GM18858 (cell line): ENCODE data around the gene SSH3.
"Not testable (repeated sequence)": the region's sequence is repeated elsewhere in the genome, so short reads cannot be mapped to it uniquely, and the experiment has no call there.

Experiments
- ATAC-seq: cut with Tn5 transposase; IDR thresholded peaks from one replicate; pipeline ENCODE4 v1.9.1; 2021; ENCODE audit not compliant: unreplicated experiment

Gene SSH3, protein sequence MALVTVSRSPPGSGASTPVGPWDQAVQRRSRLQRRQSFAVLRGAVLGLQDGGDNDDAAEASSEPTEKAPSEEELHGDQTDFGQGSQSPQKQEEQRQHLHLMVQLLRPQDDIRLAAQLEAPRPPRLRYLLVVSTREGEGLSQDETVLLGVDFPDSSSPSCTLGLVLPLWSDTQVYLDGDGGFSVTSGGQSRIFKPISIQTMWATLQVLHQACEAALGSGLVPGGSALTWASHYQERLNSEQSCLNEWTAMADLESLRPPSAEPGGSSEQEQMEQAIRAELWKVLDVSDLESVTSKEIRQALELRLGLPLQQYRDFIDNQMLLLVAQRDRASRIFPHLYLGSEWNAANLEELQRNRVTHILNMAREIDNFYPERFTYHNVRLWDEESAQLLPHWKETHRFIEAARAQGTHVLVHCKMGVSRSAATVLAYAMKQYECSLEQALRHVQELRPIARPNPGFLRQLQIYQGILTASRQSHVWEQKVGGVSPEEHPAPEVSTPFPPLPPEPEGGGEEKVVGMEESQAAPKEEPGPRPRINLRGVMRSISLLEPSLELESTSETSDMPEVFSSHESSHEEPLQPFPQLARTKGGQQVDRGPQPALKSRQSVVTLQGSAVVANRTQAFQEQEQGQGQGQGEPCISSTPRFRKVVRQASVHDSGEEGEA

GRCh38 chr11:67303132-67303834 is at the start of gene SSH3:
Gene SSH3, plus strand, starts transcription at chr11:67303530. Its CDS starts 96 bp downstream, at chr11:67303626.
- ATAC-seq: no peak

DNA sequence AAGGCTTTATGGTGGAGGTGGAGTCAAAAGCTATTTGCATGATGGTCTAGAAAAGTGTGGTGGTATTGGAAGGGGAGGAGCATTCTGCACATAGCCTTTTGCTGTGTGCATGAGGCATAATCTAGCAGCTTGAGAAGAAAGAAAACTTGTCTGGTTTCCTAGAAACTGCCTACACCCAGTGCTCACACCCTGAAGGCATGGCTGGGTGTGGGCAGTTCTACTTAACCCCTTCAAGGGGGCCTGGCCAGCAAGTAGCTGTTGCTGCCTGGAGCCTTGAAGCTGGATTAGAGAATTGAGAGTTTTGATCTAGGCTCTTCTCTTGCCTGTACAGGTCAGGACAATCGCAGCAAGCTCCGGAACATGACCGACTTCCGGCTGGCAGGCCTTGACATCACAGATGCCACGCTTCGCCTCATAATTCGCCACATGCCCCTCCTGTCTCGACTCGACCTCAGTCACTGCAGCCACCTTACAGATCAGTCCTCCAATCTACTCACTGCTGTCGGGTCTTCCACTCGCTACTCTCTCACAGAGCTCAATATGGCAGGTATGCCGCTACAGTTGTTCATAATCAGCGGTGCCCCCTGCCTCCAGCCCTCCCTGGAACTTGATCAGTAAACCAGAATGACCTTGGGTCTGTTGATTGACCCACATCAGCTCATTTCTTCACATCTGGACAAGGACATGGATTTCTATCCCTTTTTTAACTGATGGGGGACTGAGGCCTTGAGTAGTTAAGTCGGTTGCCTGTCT is 49.3 kb upstream of the SSH3 start:
- ATAC-seq: no peak

DNA sequence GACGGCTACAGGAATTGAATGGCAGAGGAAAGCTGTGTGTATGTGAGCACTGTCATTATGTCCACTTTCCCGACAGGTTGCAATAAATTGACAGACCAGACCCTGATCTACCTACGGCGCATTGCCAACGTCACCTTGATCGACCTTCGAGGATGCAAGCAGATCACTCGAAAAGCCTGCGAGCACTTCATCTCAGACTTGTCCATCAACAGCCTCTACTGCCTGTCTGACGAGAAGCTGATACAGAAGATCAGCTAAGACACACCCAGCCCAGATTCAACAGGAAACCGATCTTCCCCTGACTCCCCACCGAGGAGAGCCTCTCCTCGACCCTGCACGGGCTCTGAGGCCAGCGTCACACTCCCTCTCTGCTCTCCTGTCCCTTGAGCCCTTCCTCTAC is 48.5 kb upstream of the SSH3 start:
- no peak for ATAC-seq

GRCh38 chr11:67255353-67255752 is 48.0 kb upstream of the SSH3 start:
- no peak for ATAC-seq

DNA sequence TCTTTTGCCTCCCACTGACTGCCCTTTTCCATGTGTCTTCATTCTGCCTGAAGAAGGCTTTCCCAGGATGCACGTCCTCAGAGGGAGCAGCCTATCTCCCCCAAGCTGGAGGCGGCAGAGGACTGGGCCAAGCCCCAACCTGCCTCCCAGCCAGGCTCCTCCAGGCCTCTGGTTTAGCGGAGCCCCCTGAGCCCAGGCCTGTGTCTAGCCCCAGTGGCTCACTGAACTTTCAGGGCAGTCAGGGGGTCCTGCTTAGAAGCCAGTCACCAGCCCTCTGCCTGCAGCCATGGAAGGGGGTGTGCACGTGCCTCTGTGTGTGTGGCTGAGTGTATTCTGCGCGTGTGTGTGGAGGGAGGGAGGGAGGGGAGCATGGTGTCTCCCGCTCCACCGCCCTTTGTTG is 47.5 kb upstream of the SSH3 start:
- no peak for ATAC-seq

GRCh38 chr11:67256477-67257135 is 46.7 kb upstream of the SSH3 start:
- ATAC-seq: no peak

- no peak for ATAC-seq
Measured at GRCh38 chr11:67260406-67260805, 42.9 kb upstream of the SSH3 start.

DNA sequence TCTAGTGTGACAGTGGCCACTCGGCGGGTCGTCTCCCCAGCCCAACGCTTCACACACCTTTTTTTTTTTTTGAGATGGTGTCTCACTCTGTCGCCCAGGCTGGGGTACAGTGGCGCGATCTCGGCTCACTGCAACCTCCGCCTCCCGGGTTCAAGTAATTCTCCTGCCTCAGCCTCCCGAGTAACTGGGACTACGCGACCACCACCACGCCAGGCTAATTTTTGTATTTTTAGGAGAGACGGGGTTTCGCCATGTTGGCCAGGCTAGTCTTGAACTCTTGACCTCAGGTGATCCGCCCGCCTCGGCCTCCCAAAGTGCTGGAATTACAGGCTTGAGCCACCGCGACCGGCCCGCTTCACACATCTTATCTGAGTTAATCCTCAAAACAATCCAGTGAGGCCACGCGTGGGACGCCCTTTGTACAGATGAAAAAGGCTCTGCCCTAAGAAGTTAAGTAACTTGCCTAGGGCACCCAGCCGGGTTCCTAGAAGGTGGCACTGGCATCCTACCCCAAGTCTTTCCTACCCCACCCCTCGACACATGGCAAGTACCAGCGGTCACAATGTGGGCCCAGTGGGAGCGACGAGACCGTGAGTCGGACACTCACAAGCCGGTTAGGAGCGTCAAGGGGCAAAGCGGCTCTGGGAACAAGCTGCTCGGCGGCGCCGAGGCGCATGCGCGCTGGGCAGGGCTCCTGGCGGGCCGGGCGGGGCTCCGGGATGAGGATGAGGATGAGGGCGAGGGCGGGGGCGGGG is 42.3 kb upstream of the SSH3 start:
- ATAC-seq: not testable (repeated sequence)

GRCh38 chr11:67261640-67261945 is 41.7 kb upstream of the SSH3 start:
- no peak for ATAC-seq

GRCh38 chr11:67261946-67262681 is 41.2 kb upstream of the SSH3 start:
- no peak for ATAC-seq

GRCh38 chr11:67262731-67263675 is 40.3 kb upstream of the SSH3 start:
- ATAC-seq: no peak

- ATAC-seq: no peak
Measured at GRCh38 chr11:67264260-67264659, 39.1 kb upstream of the SSH3 start.

DNA sequence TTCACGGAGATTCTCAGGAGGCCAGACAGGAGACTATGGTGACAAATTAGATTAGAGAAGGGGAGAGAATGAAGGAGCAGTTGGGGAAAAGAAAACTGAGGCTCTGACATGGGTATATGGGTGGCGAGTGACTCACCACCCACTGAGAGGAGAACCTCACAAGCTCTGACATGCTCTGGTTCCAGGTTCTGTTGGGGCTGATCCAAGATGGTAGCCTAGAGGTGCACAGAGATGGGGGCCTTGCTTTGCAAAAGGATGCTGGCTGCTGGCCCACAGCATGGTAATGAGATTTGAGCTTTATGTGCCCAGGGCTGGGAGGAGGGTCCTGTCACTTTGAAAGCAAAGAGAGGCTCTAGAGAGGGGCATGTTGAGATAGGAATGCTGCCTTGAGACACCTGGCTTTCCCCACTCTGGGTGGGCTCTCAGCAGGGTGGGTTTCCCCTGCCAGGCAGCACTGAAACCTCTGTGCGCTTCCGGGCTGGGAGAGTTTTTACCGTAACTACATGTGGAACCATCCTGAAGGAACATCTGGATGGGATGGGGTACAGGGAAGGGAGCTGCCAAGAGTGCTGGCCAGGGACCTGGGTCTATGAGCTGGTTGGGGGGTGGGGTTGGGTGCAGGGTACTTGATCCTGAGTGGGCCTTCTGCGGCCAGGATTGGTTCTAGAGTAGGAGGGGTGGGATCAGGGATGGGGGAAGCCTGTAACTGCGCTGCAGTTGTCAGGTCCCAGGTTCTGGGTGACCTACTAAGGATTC is 38.3 kb upstream of the SSH3 start:
- no peak for ATAC-seq

DNA sequence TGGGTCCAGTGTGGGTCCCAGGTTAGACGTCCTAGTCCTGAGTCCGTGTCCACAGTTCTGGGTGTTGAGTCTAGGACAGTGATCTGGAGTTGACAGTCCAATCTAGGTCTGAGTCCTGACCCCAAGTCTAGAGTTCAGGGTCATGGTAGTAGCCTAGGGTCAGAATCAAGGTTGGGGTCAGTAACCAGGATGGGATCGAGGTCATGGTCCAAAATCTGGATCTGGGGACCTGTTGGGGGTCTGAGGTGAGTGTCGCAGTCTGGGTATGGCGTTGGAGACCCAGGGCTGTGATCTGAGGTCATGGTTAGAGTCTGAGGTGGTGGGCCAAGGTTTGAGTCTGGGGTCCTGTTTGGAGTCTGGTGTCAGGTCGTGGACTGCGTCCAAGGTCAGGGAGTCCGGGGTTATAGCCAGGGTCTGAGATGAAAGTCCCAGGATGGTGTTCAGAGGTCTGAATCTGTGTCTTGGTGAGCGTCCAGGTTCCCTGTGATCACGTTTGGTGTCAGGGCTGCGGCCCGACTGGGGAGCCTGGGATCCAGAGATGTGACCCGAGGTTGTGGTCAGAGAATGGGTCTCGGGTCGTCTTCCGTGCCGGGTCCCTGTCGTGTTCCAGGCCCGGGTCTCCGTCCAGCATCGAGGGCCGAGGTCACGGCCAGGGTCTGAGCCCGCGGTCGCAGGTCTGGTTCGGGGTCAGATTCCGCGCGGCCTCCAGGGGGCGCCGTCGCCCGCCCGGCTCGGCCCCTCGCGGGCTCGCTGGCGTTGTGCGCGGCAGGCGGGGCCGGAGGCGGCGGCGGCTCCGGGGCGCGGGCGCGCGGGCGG is 37.5 kb upstream of the SSH3 start:
- ATAC-seq: no peak

- ATAC-seq: no peak
Measured at GRCh38 chr11:67266449-67267187, 36.7 kb upstream of the SSH3 start, which contains the start of gene GRK2. Gene GRK2, plus strand, starts transcription at chr11:67266473. Its CDS starts 227 bp downstream, at chr11:67266700.
